A549 (cell line): Measurements from ENCODE around the gene PDE1C.

ENCODE experiments used
- CEBPB ChIP-seq, 2 experiments: fragments of >200 bp in 1 of 2; sonication (Bioruptor Twin) in 1 of 2; formaldehyde crosslinking in 1 of 2; IDR thresholded peaks; 2 replicates each; pipeline ENCODE4 v1.6.1; 2012 to 2016
- MYC ChIP-seq: IDR thresholded peaks from 2 replicates; pipeline ENCODE4 v1.6.1; 2012; ENCODE audit warnings: mild to moderate bottlenecking, inconsistent platforms, low read length, improper control_type of control experiment, borderline replicate concordance
- PHF8 ChIP-seq: fragments of 200-600 bp; sonication (generic); IDR thresholded peaks from 2 replicates; pipeline ENCODE4 v1.6.1; 2016; ENCODE audit warnings: low read depth, mild to moderate bottlenecking, antibody characterized with exemption, moderate library complexity, borderline replicate concordance
- POLR2A ChIP-seq: IDR thresholded peaks from 2 replicates; pipeline ENCODE4 v1.6.1; 2012; ENCODE audit warnings: mild to moderate bottlenecking, low read length
- POLR2AphosphoS2 ChIP-seq: conservative IDR thresholded peaks from 2 replicates; pipeline ENCODE4 v1.6.1; 2012; ENCODE audit warnings: low read length, improper control_type of control experiment, inconsistent platforms
- RAD21 ChIP-seq, 2 experiments: fragments of >200 bp in 1 of 2; sonication (Bioruptor Twin) in 1 of 2; formaldehyde crosslinking in 1 of 2; IDR thresholded peaks in 1 of 2; conservative IDR thresholded peaks in 1 of 2; 2 replicates in 1 of 2; 3 replicates in 1 of 2; pipeline ENCODE4 v1.6.1; 2012 to 2018; ENCODE audit warnings: inconsistent platforms in 1 of 2
- RNF2 ChIP-seq: fragments of 200-600 bp; sonication (generic); IDR thresholded peaks from 2 replicates; pipeline ENCODE4 v1.6.1; 2016; ENCODE audit warnings: low read depth, mild to moderate bottlenecking, antibody characterized with exemption, moderate library complexity, borderline replicate concordance
- TF ChIP-seq, protein P1 (sequence below): fragments of >200 bp; sonication (Bioruptor Twin); formaldehyde crosslinking; IDR thresholded peaks from 3 replicates; pipeline ENCODE4 v1.5.1; 2016

- TF ChIP-seq RAD21 (conservative IDR thresholded peaks at IDR 0.05 in 1 of 2, IDR thresholded peaks at IDR 0.05 in 1 of 2): no peak
- TF ChIP-seq, protein P1, sequence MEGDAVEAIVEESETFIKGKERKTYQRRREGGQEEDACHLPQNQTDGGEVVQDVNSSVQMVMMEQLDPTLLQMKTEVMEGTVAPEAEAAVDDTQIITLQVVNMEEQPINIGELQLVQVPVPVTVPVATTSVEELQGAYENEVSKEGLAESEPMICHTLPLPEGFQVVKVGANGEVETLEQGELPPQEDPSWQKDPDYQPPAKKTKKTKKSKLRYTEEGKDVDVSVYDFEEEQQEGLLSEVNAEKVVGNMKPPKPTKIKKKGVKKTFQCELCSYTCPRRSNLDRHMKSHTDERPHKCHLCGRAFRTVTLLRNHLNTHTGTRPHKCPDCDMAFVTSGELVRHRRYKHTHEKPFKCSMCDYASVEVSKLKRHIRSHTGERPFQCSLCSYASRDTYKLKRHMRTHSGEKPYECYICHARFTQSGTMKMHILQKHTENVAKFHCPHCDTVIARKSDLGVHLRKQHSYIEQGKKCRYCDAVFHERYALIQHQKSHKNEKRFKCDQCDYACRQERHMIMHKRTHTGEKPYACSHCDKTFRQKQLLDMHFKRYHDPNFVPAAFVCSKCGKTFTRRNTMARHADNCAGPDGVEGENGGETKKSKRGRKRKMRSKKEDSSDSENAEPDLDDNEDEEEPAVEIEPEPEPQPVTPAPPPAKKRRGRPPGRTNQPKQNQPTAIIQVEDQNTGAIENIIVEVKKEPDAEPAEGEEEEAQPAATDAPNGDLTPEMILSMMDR: no peak
- no peak for TF ChIP-seq POLR2A
- TF ChIP-seq PHF8: no peak
- TF ChIP-seq RNF2: no peak
- TF ChIP-seq MYC: no peak
- TF ChIP-seq POLR2AphosphoS2: no peak
- no peak for TF ChIP-seq CEBPB (IDR thresholded peaks at IDR 0.05)
Observed at GRCh38 chr7:32075612-32076011, 5.4 kb upstream of the PDE1C start.
